Liver (tissue), 3 donors: ENCODE measurements around the gene PLCXD3.

Experiments
- ATF3 ChIP-seq: IDR thresholded peaks from 2 replicates; pipeline ENCODE4 v1.6.1; 2016; ENCODE audit warnings: antibody characterized with exemption
- CTCF ChIP-seq: fragments of 150-350 bp; IDR thresholded peaks from 2 replicates; pipeline ENCODE4 v1.5.1; 2017; ENCODE audit warnings: improper control_type of control experiment, low read depth, low read length; ENCODE audit not compliant: missing input control
- FOXA1 ChIP-seq: IDR thresholded peaks from 2 replicates; pipeline ENCODE4 v1.6.1; 2016; ENCODE audit warnings: antibody characterized with exemption
- MAX ChIP-seq: IDR thresholded peaks from 2 replicates; pipeline ENCODE4 v1.6.1; 2016; ENCODE audit warnings: antibody characterized with exemption
- NR2F2 ChIP-seq: IDR thresholded peaks from 2 replicates; pipeline ENCODE4 v1.6.1; 2016; ENCODE audit warnings: antibody characterized with exemption
- RAD21 ChIP-seq, 2 donors: IDR thresholded peaks; 2 replicates each; pipeline ENCODE4 v1.6.1; 2016; ENCODE audit warnings: antibody characterized with exemption in 2 of 2, mild to moderate bottlenecking in 2 of 2
- SP1 ChIP-seq: IDR thresholded peaks from 2 replicates; pipeline ENCODE4 v1.6.1; 2018; ENCODE audit warnings: antibody characterized with exemption, mild to moderate bottlenecking
- TAF1 ChIP-seq: conservative IDR thresholded peaks from 2 replicates; pipeline ENCODE4 v1.6.1; 2016; ENCODE audit warnings: antibody characterized with exemption, mild to moderate bottlenecking
- YY1 ChIP-seq: IDR thresholded peaks from 2 replicates; pipeline ENCODE4 v1.6.1; 2016; ENCODE audit warnings: antibody characterized with exemption, mild to moderate bottlenecking
- donor health status: healthy.
- donor health status: healthy.

- TF ChIP-seq RAD21 (IDR thresholded peaks at IDR 0.05) (no peak), CTCF (no peak), FOXA1 (no peak), TAF1 (no peak), SP1 (no peak), YY1 (no peak), ATF3 (no peak), NR2F2 (no peak), MAX (no peak)
Measured at GRCh38 chr5:41339339-41339738, 171.1 kb downstream of the PLCXD3 start.
